GM18907 (cell line): ENCODE data around the gene LRRC8D.
A peak's percentile ranks its signal among the peaks of the same experiment; 100 is the strongest.

ENCODE experiments used
- ATAC-seq: cut with Tn5 transposase; IDR thresholded peaks from one replicate; pipeline ENCODE4 v1.9.1; 2021; ENCODE audit warnings: mild to moderate bottlenecking, moderate library complexity; ENCODE audit not compliant: unreplicated experiment

LRRC8D gene

GRCh38 chr1:89953131-89953626, 132.3 kb downstream of the LRRC8D start:
- peak; percentile 70 for ATAC-seq

GRCh38 chr1:89953929-89954328, 133.1 kb downstream of the LRRC8D start:
- no peak for ATAC-seq

- no peak for ATAC-seq
Measured at GRCh38 chr1:89954401-89954800, 133.6 kb downstream of the LRRC8D start.

GRCh38 chr1:89955311-89956205, 134.7 kb downstream of the LRRC8D start:
- ATAC-seq, result no peak

- ATAC-seq, result no peak
Measured at GRCh38 chr1:89957107-89957506, 136.3 kb downstream of the LRRC8D start.

GRCh38 chr1:89958851-89959654, 138.2 kb downstream of the LRRC8D start:
- ATAC-seq, result no peak

- ATAC-seq, result no peak
Measured at GRCh38 chr1:89959719-89960118, 138.9 kb downstream of the LRRC8D start.

GRCh38 chr1:89962024-89962741, 141.4 kb downstream of the LRRC8D start:
- no peak for ATAC-seq

- ATAC-seq, result no peak
Measured at GRCh38 chr1:89962742-89963075, 141.9 kb downstream of the LRRC8D start.

- no peak for ATAC-seq
Measured at GRCh38 chr1:89965193-89965768, 144.4 kb downstream of the LRRC8D start.

- ATAC-seq, result no peak
Measured at GRCh38 chr1:89966656-89967055, 145.8 kb downstream of the LRRC8D start.

GRCh38 chr1:89971600-89971999, 150.8 kb downstream of the LRRC8D start:
- ATAC-seq, result peak; percentile 74

GRCh38 chr1:89972024-89972423, 151.2 kb downstream of the LRRC8D start:
- ATAC-seq, result no peak

GRCh38 chr1:89973471-89974127, 152.8 kb downstream of the LRRC8D start:
- no peak for ATAC-seq

- no peak for ATAC-seq
Measured at GRCh38 chr1:89974256-89974655, 153.4 kb downstream of the LRRC8D start.

- no peak for ATAC-seq
Measured at GRCh38 chr1:89974696-89975470, 154.1 kb downstream of the LRRC8D start.

- no peak for ATAC-seq
Measured at GRCh38 chr1:89975540-89976125, 154.8 kb downstream of the LRRC8D start.

- ATAC-seq, result no peak
Measured at GRCh38 chr1:89978755-89979154, 157.9 kb downstream of the LRRC8D start.

- no peak for ATAC-seq
Measured at GRCh38 chr1:89980605-89981004, 159.8 kb downstream of the LRRC8D start.
